OCI-LY3 (cell line): ENCODE data around the gene TBC1D1.

Source experiments
- H2AFZ ChIP-seq: fragments of 200-600, 300-600 bp; shearing (Covaris generic); 2 replicates; pipeline ENCODE4 v1.6.0; 2014; ENCODE audit warnings: antibody characterized with exemption, low read depth, low read length
- H3K27ac ChIP-seq: fragments of 200-600, 300-600 bp; sonication (generic); 2 replicates; pipeline ENCODE4 v1.5.1; 2014; ENCODE audit warnings: mild to moderate bottlenecking, low read length, moderate library complexity, mixed read lengths
- H3K27me3 ChIP-seq: fragments of 200-600, 300-600 bp; sonication (generic); 2 replicates; pipeline ENCODE4 v1.6.1; 2014; ENCODE audit warnings: low read depth, low read length, mixed read lengths
- H3K36me3 ChIP-seq: fragments of 200-600, 300-600 bp; sonication (generic); replicated peaks from 2 replicates; pipeline ENCODE3; 2014; ENCODE audit warnings: low read depth, low read length, mixed read lengths
- H3K4me1 ChIP-seq: fragments of 300-600, 200-600 bp; sonication (generic); 2 replicates; pipeline ENCODE4 v1.6.1; 2014; ENCODE audit warnings: low read length, mixed read lengths
- H3K4me2 ChIP-seq: fragments of 200-600, 300-600 bp; sonication (generic); 2 replicates; pipeline ENCODE4 v1.6.1; 2014; ENCODE audit warnings: low read length, mixed read lengths
- H3K4me3 ChIP-seq: fragments of 300-600, 200-600 bp; sonication (generic); 2 replicates; pipeline ENCODE4 v1.5.1; 2014; ENCODE audit warnings: antibody characterized with exemption, mild to moderate bottlenecking, low read length, moderate library complexity
- H3K79me2 ChIP-seq: fragments of 300-600, 200-600 bp; shearing (Covaris generic); 2 replicates; pipeline ENCODE4 v1.6.1; 2014; ENCODE audit warnings: mild to moderate bottlenecking, low read length, mixed read lengths
- H3K9ac ChIP-seq: fragments of 300-600, 200-600 bp; shearing (Covaris generic); 2 replicates; pipeline ENCODE4 v1.6.0; 2014; ENCODE audit warnings: mild to moderate bottlenecking, low read length, moderate library complexity
- H3K9me3 ChIP-seq: fragments of 200-600, 300-600 bp; shearing (Covaris generic); 2 replicates; pipeline ENCODE4 v1.6.1; 2014; ENCODE audit warnings: low read length, mixed read lengths; ENCODE audit not compliant: insufficient read depth
- H4K20me1 ChIP-seq: fragments of 200-600, 300-600 bp; sonication (generic); 2 replicates; pipeline ENCODE4 v1.6.1; 2016; ENCODE audit warnings: low read length, mixed read lengths; ENCODE audit not compliant: insufficient read depth
- CTCF ChIP-seq: fragments of 200-600, 300-600 bp; sonication (generic); IDR thresholded peaks from 2 replicates; pipeline ENCODE4 v1.5.1; 2014; ENCODE audit warnings: antibody characterized with exemption, low read length, low read depth
- EZH2phosphoT487 ChIP-seq: fragments of 200-600 bp; shearing (Covaris generic); IDR thresholded peaks from 2 replicates; pipeline ENCODE4 v1.6.1; 2018; ENCODE audit warnings: antibody characterized with exemption, mixed run types, low read depth

The TBC1D1 gene

GRCh38 chr4:38138363-38138762 is 247.5 kb downstream of the TBC1D1 start:
- Histone ChIP-seq H2AFZ (no peak overlapping the region), H3K27ac (no peak overlapping the region), H3K36me3 (peaks cover 20% of the 10 kb centered on the region), H3K79me2 (no peaks in the 10 kb centered on the region), H3K4me2 (no peak overlapping the region), H3K27me3 (no peaks in the 10 kb centered on the region), H3K4me1 (no peaks in the 10 kb centered on the region; the same call in 1 of the 2 replicates), H3K9me3 (no peaks in the 10 kb centered on the region), H3K4me3 (no peak overlapping the region), H3K9ac (no peak overlapping the region), H4K20me1 (no peaks in the 10 kb centered on the region)
- TF ChIP-seq EZH2phosphoT487 (no peak), CTCF (no peak)

GRCh38 chr4:38139187-38139586 is 248.3 kb downstream of the TBC1D1 start:
- no peak overlapping the region for H3K4me3 ChIP-seq
- no peak overlapping the region for H3K4me2 ChIP-seq
- no peaks in the 10 kb centered on the region for H3K9me3 ChIP-seq
- no peaks in the 10 kb centered on the region for H3K79me2 ChIP-seq
- H3K27ac ChIP-seq = no peak overlapping the region
- H3K36me3 ChIP-seq = peaks cover 15% of the 10 kb centered on the region
- no peaks in the 10 kb centered on the region for H3K4me1 ChIP-seq
- no peaks in the 10 kb centered on the region for H3K27me3 ChIP-seq
- no peaks in the 10 kb centered on the region for H4K20me1 ChIP-seq
- no peak for TF ChIP-seq EZH2phosphoT487
- no peak for TF ChIP-seq CTCF
- no peak overlapping the region for H3K9ac ChIP-seq
- no peak overlapping the region for H2AFZ ChIP-seq

- Histone ChIP-seq H4K20me1 (no peaks in the 10 kb centered on the region), H3K9me3 (no peaks in the 10 kb centered on the region), H3K27ac (no peak overlapping the region), H2AFZ (no peak overlapping the region), H3K4me3 (no peak overlapping the region), H3K36me3 (peaks cover 11% of the 10 kb centered on the region), H3K9ac (no peak overlapping the region), H3K27me3 (no peaks in the 10 kb centered on the region), H3K4me2 (no peak overlapping the region), H3K79me2 (no peaks in the 10 kb centered on the region), H3K4me1 (no peaks in the 10 kb centered on the region)
- TF ChIP-seq CTCF = no peak
- TF ChIP-seq EZH2phosphoT487 = no peak
Measured at GRCh38 chr4:38140643-38141203, 249.8 kb downstream of the TBC1D1 start.

GRCh38 chr4:38141808-38142500 is 251.1 kb downstream of the TBC1D1 start:
- Histone ChIP-seq H3K27ac (no peak overlapping the region), H3K9me3 (no peaks in the 10 kb centered on the region), H2AFZ (no peak overlapping the region), H3K27me3 (no peaks in the 10 kb centered on the region), H3K4me3 (no peak overlapping the region), H3K4me2 (no peak overlapping the region), H3K36me3 (peaks cover 11% of the 10 kb centered on the region), H3K4me1 (no peaks in the 10 kb centered on the region), H3K9ac (no peak overlapping the region), H3K79me2 (no peaks in the 10 kb centered on the region), H4K20me1 (no peaks in the 10 kb centered on the region)
- TF ChIP-seq EZH2phosphoT487 (no peak), CTCF (no peak)
